CD4-positive, alpha-beta T cell treated with Interleukin-4 for 1 hour (primary cell): Measurements from ENCODE around the gene KIAA1217.

Source experiments
- DNase-seq, 2 donors: peaks; one replicate each; pipeline ENCODE4 v3.0.0-alpha.2; 2020 to 2022

KIAA1217 gene

GRCh38 chr10:24569828-24570657 lies 361.1 kb downstream of the KIAA1217 start:
- DNase-seq = no peak

- DNase-seq = no peak
Observed at GRCh38 chr10:24570658-24571426, 361.9 kb downstream of the KIAA1217 start.

- DNase-seq = no peak
Observed at GRCh38 chr10:24571870-24572450, 363.0 kb downstream of the KIAA1217 start.

GRCh38 chr10:24574161-24574560 lies 365.2 kb downstream of the KIAA1217 start:
- DNase-seq = no peak

- no peak for DNase-seq
Observed at GRCh38 chr10:24574578-24575155, 365.7 kb downstream of the KIAA1217 start.

GRCh38 chr10:24575481-24576002 lies 366.6 kb downstream of the KIAA1217 start:
- DNase-seq = no peak

GRCh38 chr10:24579448-24579847 lies 370.5 kb downstream of the KIAA1217 start:
- DNase-seq = no peak

- DNase-seq = no peak
Observed at GRCh38 chr10:24579906-24580305, 371.0 kb downstream of the KIAA1217 start.

GRCh38 chr10:24589265-24589664 lies 380.3 kb downstream of the KIAA1217 start:
- DNase-seq = no peak

GRCh38 chr10:24590697-24591457 lies 381.9 kb downstream of the KIAA1217 start:
- no peak for DNase-seq

- no peak for DNase-seq
Observed at GRCh38 chr10:24596217-24596930, 387.4 kb downstream of the KIAA1217 start.

GRCh38 chr10:24597426-24597825 lies 388.5 kb downstream of the KIAA1217 start:
- no peak for DNase-seq
